SW 1271 (cell line): Measurements from ENCODE around the gene FANCL.
"Not testable (repeated sequence)": the region's sequence is repeated elsewhere in the genome, so short reads cannot be mapped to it uniquely, and the experiment has no call there.

ENCODE experiments used
- DNase-seq, 2 experiments: peaks; one replicate each; lab custom pipeline; 2025; lab: John Stamatoyannopoulos, UW

FANCL gene

GRCh38 chr2:58206785-58207184 is 34.3 kb downstream of the FANCL start:
- DNase-seq, result no peak

GRCh38 chr2:58204195-58204959 is 36.7 kb downstream of the FANCL start:
- DNase-seq, result no peak

DNA sequence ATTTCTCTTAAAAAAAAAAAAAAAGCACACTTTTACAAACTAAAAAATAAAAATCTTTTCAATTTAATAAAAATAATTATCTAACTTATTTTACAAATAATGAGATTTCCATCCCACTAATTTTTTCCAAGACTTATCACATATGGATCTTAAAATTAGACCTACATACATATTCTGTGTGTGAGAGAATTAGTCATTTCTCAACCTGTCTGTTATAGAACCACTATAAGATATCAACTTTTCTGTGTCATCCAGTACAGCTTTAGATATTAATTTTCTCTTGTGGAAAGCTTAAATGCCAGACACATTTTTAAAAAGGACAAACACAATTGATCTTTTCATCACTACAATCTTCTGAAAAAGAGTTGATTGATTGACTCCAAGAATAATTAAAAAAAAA is 38.1 kb downstream of the FANCL start:
- no peak for DNase-seq

- DNase-seq, result no peak
These were observed 38.7 kb downstream of the FANCL start for GRCh38 chr2:58202404-58202803.

DNA sequence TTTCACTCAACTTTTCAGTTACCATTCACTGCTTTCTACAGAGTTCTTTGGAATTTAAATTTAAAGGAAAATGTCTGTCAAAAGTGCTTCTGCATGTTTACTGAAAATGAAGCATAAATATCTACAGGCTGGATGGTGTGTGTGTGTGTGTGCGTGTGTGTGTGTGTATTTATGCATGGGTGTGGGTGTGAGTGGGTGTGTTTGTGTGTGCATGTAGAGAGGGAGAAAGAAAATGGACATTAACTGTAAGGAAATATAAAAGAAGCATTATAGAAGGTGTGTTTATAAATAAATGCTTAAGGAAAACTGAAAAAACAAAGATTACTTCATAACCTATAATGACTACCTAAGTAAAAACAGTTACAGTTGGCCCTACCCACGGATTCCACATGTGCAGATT is 43.2 kb downstream of the FANCL start:
- DNase-seq, result no peak

- DNase-seq, result no peak
These were observed 45.5 kb downstream of the FANCL start for GRCh38 chr2:58195662-58196061.

DNA sequence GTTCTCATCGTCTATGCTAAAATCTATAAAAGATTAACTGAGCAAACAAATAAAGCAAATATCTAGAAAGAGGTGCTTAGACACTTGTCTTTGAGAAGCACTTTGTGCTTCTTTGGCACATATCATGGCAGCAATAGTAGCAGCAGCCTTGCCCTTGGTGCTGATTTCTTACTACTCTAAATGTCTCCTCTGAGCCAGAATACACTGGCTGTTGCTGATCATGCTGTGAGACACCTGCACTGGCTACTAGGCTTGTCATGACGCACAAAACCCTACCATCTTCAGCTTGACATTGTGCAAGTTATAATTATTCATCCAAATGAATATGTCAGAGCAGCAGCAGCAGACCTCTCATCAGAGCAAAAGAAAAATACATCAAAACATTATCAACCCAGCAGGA is 46.7 kb downstream of the FANCL start:
- no peak for DNase-seq

DNA sequence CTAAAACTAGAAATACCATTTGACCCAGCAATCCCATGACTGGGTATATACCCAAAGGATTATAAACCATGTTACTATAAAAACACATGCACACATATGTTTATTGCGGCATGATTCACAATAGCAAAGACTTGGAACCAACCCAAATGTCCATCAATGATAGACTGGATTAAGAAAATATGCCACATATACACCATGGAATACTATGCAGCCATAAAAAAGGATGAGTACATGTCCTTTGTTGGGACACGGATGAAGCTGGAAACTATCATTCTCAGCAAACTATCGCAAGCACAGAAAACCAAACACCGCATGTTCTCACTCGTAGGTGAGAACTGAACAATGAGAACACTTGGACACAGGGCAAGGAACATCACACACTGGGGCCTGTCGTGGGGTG is 54.1 kb downstream of the FANCL start:
- DNase-seq, result not testable (repeated sequence)

DNA sequence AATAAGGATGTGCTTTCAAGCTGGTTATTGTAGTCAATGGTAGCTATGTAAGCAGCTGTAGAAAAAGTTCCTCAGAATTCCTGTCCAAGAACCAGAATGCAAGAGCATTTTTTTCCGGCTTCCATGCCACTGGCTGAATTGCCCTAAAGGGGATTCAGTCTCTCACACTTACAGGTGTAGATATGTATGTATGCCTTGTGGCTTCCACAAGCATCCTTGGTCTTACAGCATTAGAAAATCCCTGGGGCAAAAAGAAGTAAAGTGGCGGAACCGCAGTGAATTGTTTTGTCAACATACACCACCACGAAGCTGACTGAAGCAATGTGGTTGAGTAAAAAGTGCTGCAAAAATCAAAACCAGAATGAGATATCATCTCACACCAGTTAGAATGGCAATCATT is 54.6 kb downstream of the FANCL start:
- DNase-seq, result no peak

DNA sequence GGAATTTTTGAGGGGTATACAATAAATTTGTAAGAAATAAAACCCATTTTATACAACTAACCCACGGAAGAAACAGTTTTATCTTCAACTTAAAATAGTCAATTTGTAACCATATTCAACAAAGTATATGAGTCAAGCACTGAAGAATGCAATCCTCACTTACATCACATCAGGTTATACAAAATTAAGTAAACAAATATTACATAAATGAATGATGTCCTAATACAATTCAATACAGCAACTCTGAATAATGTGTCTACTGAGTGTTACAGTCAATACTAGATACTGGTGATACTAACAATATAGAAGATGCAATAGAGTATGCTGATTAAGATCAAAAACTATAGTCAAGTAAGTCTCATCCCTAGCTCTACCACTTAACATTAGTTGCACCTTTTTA is 58.6 kb downstream of the FANCL start:
- no peak for DNase-seq

- DNase-seq, result no peak
These were observed 60.5 kb downstream of the FANCL start for GRCh38 chr2:58180635-58181034.

- DNase-seq, result not testable (repeated sequence)
These were observed 61.0 kb downstream of the FANCL start for GRCh38 chr2:58180175-58180574.

- DNase-seq, result not testable (repeated sequence)
These were observed 63.9 kb downstream of the FANCL start for GRCh38 chr2:58177187-58177586.

- not testable (repeated sequence) for DNase-seq
These were observed 69.3 kb downstream of the FANCL start for GRCh38 chr2:58171831-58172230.

- not testable (repeated sequence) for DNase-seq
These were observed 70.7 kb downstream of the FANCL start for GRCh38 chr2:58170334-58170933.

- DNase-seq, result not testable (repeated sequence)
These were observed 71.3 kb downstream of the FANCL start for GRCh38 chr2:58169845-58170244.

DNA sequence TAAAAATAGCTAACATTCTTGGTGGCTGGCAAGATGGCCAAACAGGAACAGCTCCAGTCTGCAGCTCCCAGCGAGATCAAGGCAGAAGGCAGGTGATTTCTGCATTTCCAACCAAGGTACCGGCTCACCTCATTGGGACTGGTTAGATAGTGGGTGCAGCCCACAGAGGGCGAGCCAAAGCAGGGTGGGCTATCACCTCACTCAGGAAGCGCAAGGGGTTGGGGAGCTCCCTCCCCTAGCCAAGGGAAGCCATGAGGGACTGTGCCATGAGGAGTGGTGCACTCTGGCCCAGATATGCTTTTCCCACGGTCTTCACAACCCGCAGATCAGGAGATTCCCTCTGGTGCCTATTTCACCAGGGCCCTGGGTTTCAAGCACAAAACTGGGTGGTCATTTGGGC is 73.0 kb downstream of the FANCL start:
- DNase-seq, result not testable (repeated sequence)

DNA sequence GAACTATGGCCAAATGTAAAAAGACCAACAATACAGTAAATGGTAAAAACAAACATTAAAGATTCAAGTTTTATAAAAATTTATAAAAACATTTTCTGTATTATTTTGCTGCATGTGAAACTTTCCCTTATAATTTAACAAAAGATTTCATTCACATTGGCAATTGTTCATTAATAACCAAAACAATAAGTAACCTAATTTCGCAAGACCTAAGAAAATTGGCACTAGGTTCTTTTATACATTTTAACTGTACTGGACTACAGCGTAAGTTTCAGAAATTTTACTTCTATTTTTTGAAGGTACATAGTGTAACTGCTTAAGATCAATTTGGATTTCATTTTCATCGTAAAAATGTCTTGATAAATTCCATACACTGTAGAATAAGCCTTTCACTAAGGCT is 77.2 kb downstream of the FANCL start:
- DNase-seq, result no peak

DNA sequence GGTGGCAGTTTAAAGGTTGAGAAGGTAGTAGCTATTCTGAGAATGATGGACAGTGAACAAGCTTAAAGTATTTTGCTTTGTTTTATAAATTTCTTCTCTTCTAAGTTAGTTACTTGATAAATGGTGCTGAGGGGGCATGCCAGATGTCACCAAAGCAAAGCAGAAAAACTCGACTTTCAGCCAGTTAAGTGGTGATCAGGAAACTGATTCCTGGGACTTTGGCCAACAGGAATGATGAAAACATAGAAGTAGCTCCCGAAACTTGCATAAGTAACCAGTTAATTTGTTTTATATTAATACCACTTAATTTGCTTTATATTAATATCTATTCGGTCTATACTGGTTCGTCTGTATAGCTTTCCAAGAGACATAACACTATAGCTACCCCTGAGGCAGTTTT is 82.6 kb downstream of the FANCL start:
- DNase-seq, result no peak

GRCh38 chr2:58157754-58158153 is 83.4 kb downstream of the FANCL start:
- no peak for DNase-seq

DNA sequence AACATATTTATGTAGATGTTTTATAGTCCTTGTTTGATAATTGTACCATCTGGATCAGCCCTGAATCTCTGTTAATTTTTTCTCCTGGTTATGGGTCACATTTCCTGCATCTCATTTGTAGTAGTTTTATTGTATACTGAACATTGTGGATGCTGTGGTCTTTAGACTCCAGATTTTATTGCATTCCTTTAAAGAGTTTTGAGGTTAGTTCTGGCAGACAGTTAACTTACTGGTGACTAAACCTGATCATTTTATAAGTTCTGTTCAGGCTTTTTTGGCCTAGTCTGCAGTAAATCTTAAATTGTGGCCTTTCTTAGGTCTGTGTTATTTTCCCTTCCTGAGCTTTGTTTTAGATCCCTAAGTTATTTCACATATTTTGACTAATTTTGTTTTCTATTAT is 84.3 kb downstream of the FANCL start:
- no peak for DNase-seq

- no peak for DNase-seq
These were observed 85.9 kb downstream of the FANCL start for GRCh38 chr2:58155160-58155778.

- peak; percentile 7 to 46 for DNase-seq
These were observed 94.4 kb downstream of the FANCL start for GRCh38 chr2:58146707-58147106.
